OCI-LY3 (cell line): ENCODE results near the gene ARHGAP42.

Source experiments
- EZH2phosphoT487 ChIP-seq: fragments of 200-600 bp; shearing (Covaris generic); IDR thresholded peaks from 2 replicates; pipeline ENCODE4 v1.6.1; 2018; ENCODE audit warnings: antibody characterized with exemption, mixed run types, low read depth
- TF ChIP-seq, protein P1 (sequence below): fragments of 200-600, 300-600 bp; sonication (generic); IDR thresholded peaks from 2 replicates; pipeline ENCODE4 v1.5.1; 2014; ENCODE audit warnings: antibody characterized with exemption, low read length, low read depth

DNA sequence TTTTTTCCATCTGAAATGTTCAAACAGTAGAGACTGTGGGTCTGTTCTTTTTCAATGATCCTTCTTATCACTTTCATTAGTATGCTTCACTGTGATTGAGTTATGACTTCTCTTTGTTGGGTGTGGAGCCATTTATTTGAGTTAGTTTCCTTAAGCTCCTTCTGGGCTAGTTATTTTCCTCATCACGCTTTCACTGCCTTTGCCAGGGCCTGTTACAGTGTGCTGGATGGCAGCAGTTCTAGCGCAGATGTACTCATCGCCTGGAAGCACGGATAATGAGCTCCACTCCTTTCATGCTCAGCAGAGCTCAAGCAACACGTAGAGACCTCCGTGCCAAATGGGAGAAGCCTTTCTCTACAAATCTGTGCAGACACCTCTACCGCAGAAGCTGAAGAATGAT lies 7.0 kb upstream of the ARHGAP42 start:
- TF ChIP-seq, protein P1, sequence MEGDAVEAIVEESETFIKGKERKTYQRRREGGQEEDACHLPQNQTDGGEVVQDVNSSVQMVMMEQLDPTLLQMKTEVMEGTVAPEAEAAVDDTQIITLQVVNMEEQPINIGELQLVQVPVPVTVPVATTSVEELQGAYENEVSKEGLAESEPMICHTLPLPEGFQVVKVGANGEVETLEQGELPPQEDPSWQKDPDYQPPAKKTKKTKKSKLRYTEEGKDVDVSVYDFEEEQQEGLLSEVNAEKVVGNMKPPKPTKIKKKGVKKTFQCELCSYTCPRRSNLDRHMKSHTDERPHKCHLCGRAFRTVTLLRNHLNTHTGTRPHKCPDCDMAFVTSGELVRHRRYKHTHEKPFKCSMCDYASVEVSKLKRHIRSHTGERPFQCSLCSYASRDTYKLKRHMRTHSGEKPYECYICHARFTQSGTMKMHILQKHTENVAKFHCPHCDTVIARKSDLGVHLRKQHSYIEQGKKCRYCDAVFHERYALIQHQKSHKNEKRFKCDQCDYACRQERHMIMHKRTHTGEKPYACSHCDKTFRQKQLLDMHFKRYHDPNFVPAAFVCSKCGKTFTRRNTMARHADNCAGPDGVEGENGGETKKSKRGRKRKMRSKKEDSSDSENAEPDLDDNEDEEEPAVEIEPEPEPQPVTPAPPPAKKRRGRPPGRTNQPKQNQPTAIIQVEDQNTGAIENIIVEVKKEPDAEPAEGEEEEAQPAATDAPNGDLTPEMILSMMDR, result no peak
- TF ChIP-seq EZH2phosphoT487, result no peak
